HCT116 (cell line): Measurements from ENCODE around the gene KCTD10. TPM values are rescaled to one million over a fixed set of nuclear protein-coding genes. Genes with fewer than 3 reads are reported as not detected.

Experiments used
- ATAC-seq: fragments of 200-7000 bp; cut with Tn5 transposase; 2 replicates; pipeline ENCODE4 v1.9.1; 2020; ENCODE audit warnings: mild to moderate bottlenecking, moderate library complexity
- BruUV-seq: library from RNA; stranded (reverse); fragments of 400-500 nt; replicated peaks from 2 replicates; lab custom pipeline; 2021; lab: Mats Ljungman, UMichigan
- CTCF ChIA-PET: fragments of 300-600 bp; sonication (Branson Sonifier 250); formaldehyde crosslinking; loops from one replicate; lab custom pipeline; 2021; ENCODE audit warnings: antibody characterized with exemption; lab: Charles Lee
- POLR2A ChIA-PET: fragments of 300-600, 350-600 bp; sonication (Branson Sonifier 250); formaldehyde crosslinking; loops from one replicate; lab custom pipeline; 2021; ENCODE audit warnings: antibody characterized with exemption; lab: Charles Lee
- RAD21 ChIA-PET, 2 experiments: fragments of 300-600 bp; sonication (Branson Sonifier 250); formaldehyde crosslinking; loops; one replicate each; lab custom pipeline; 2023; ENCODE audit warnings: low total read pairs in 2 of 2; ENCODE audit not compliant: uncharacterized antibody in 2 of 2, unreplicated experiment in 2 of 2, low non-redundant PET in 1 of 2; lab: Charles Lee
- DNase-seq: peaks from one replicate; pipeline ENCODE4 v3.0.0-alpha.2; 2010; ENCODE audit warnings: low read depth, low spot score
- H2AFZ ChIP-seq: fragments of 200-600 bp; shearing (Covaris generic), sonication (generic); 2 replicates; pipeline ENCODE4 v1.6.1; 2017; ENCODE audit warnings: low read depth, mixed run types, mixed read lengths, antibody characterized with exemption, low read length; ENCODE audit not compliant: poor library complexity, severe bottlenecking
- H3K27ac ChIP-seq: 2 replicates; pipeline ENCODE4 v1.5.1; 2012; ENCODE audit warnings: low read depth, low read length
- H3K27me3 ChIP-seq: fragments of 200-600 bp; sonication (generic); 2 replicates; pipeline ENCODE4 v1.6.1; 2016; ENCODE audit warnings: mixed run types, low read length, mixed read lengths; ENCODE audit not compliant: insufficient read depth
- H3K36me3 ChIP-seq, 2 experiments: fragments of 200-500 bp in 1 of 2; fragments of 200-600 bp in 1 of 2; sonication (Bioruptor generic) in 1 of 2; sonication (generic) in 1 of 2; 2 replicates each; pipeline versions ENCODE4 v1.5.1 to v1.6.1; 2014 to 2016; ENCODE audit warnings: low read length in 2 of 2, inconsistent platforms in 1 of 2, mixed read lengths in 1 of 2, mixed run types in 1 of 2; ENCODE audit not compliant: insufficient read depth in 2 of 2, control insufficient read depth in 1 of 2
- H3K4me1 ChIP-seq, 2 experiments: fragments of 200-600 bp in 1 of 2; sonication (generic) in 1 of 2; 2 replicates each; pipeline versions ENCODE4 v1.5.1 to v1.6.1; 2012 to 2017; ENCODE audit warnings: low read length in 2 of 2, inconsistent platforms in 1 of 2, mild to moderate bottlenecking in 1 of 2, mixed read lengths in 1 of 2, mixed run types in 1 of 2, moderate library complexity in 1 of 2; ENCODE audit not compliant: insufficient read depth in 2 of 2, control insufficient read depth in 1 of 2
- H3K4me2 ChIP-seq: fragments of 200-600 bp; sonication (generic); 2 replicates; pipeline ENCODE4 v1.6.1; 2017; ENCODE audit warnings: mixed run types, low read length, mixed read lengths
- H3K4me3 ChIP-seq, 2 experiments: fragments of 200-600 bp in 1 of 2; sonication (generic) in 1 of 2; replicated peaks in 1 of 2; 2 replicates each; pipeline ENCODE4 v1.5.1; 2011 to 2016; ENCODE audit warnings: low read length in 2 of 2, control low read depth in 1 of 2, low read depth in 1 of 2, mild to moderate bottlenecking in 1 of 2, mixed read lengths in 1 of 2, mixed run types in 1 of 2
- H3K79me2 ChIP-seq: fragments of 200-600 bp; sonication (generic); 2 replicates; pipeline ENCODE4 v1.6.1; 2017; ENCODE audit warnings: mild to moderate bottlenecking, mixed run types, low read length, moderate library complexity, mixed read lengths; ENCODE audit not compliant: insufficient read depth
- H3K9ac ChIP-seq: fragments of 200-600 bp; sonication (generic); 2 replicates; pipeline ENCODE4 v1.6.1; 2016; ENCODE audit warnings: low read length, mixed read lengths
- H3K9me2 ChIP-seq: fragments of 200-600 bp; sonication (generic), shearing (Covaris generic); 2 replicates; pipeline ENCODE4 v1.6.1; 2017; ENCODE audit warnings: mixed run types, mild to moderate bottlenecking, moderate library complexity; ENCODE audit not compliant: insufficient read depth
- H3K9me3 ChIP-seq, 2 experiments: fragments of 200-500 bp in 1 of 2; fragments of 200-600 bp in 1 of 2; sonication (Bioruptor generic) in 1 of 2; sonication (generic) in 1 of 2; 2 replicates each; pipeline ENCODE4 v1.6.1; 2014 to 2017; ENCODE audit warnings: low read length in 2 of 2, mixed read lengths in 2 of 2, inconsistent platforms in 1 of 2, low read depth in 1 of 2, mild to moderate bottlenecking in 1 of 2, mixed run types in 1 of 2, moderate library complexity in 1 of 2; ENCODE audit not compliant: control insufficient read depth in 1 of 2, insufficient read depth in 1 of 2
- H4K20me1 ChIP-seq: fragments of 200-600 bp; sonication (generic), shearing (Covaris generic); 2 replicates; pipeline ENCODE4 v1.6.1; 2017; ENCODE audit warnings: mixed run types, mild to moderate bottlenecking, moderate library complexity; ENCODE audit not compliant: insufficient read depth
- EGR1 ChIP-seq: IDR thresholded peaks from 2 replicates; pipeline ENCODE4 v1.6.1; 2012; ENCODE audit warnings: low read depth
- FOSL1 ChIP-seq: IDR thresholded peaks from 2 replicates; pipeline ENCODE4 v1.6.1; 2012; ENCODE audit warnings: low read depth
- POLR2A ChIP-seq: IDR thresholded peaks from 2 replicates; pipeline ENCODE4 v1.7.0; 2011; ENCODE audit warnings: borderline replicate concordance; ENCODE audit not compliant: insufficient read depth, insufficient read length; ENCODE audit errors: extremely low read depth
- RAD21 ChIP-seq: IDR thresholded peaks from 2 replicates; pipeline ENCODE4 v1.6.1; 2012; ENCODE audit warnings: low read depth, mild to moderate bottlenecking
- SIN3A ChIP-seq: IDR thresholded peaks from 2 replicates; pipeline ENCODE4 v1.6.1; 2012; ENCODE audit warnings: low read depth
- SP1 ChIP-seq: IDR thresholded peaks from 2 replicates; pipeline ENCODE4 v1.6.1; 2012; ENCODE audit warnings: low read depth
- TCF7L2 ChIP-seq: IDR thresholded peaks from 2 replicates; pipeline ENCODE4 v1.7.0; 2011; ENCODE audit warnings: borderline replicate concordance, inconsistent platforms; ENCODE audit not compliant: insufficient read depth, insufficient read length; ENCODE audit errors: extremely low read depth
- YY1 ChIP-seq: IDR thresholded peaks from 2 replicates; pipeline ENCODE4 v1.6.1; 2011; ENCODE audit warnings: low read length, low read depth, moderate library complexity, mild to moderate bottlenecking; ENCODE audit not compliant: insufficient replicate concordance; ENCODE audit errors: extremely low read depth
- ZNF274 ChIP-seq: fragments of 200-500 bp; sonication (Bioruptor generic); IDR thresholded peaks from 2 replicates; pipeline ENCODE4 v1.6.1; 2014; ENCODE audit warnings: mild to moderate bottlenecking, low read depth, low read length, inconsistent platforms
- intact Hi-C: fragments of 100-400 bp; cut with micrococcal nuclease; formaldehyde crosslinking; loops from 2 replicates; pipeline ENCODE4 v1.10.0; 2022
- total RNA-seq: library from RNA; stranded (reverse); gene quantifications from one replicate; pipeline ENCODE4 v1.2.1, GENCODE V29; 2021; ENCODE audit not compliant: unreplicated experiment
- TF ChIP-seq, protein P1 (sequence below): IDR thresholded peaks from 2 replicates; pipeline ENCODE4 v1.6.1; 2011; ENCODE audit warnings: mild to moderate bottlenecking, low read length, moderate library complexity; ENCODE audit not compliant: insufficient replicate concordance; ENCODE audit errors: extremely low read depth
- TF ChIP-seq, protein P2 (sequence below): IDR thresholded peaks from 2 replicates; pipeline ENCODE4 v1.6.1; 2012
- TF ChIP-seq, protein P3 (sequence below): IDR thresholded peaks from 2 replicates; pipeline ENCODE4 v1.6.1; 2012; ENCODE audit warnings: low read depth
- TF ChIP-seq, protein P4 (sequence below): IDR thresholded peaks from 2 replicates; pipeline ENCODE4 v1.6.1; 2012

KCTD10 gene
- total RNA-seq, 1 experiment from 2014 or later, result 34.7 TPM

DNA sequence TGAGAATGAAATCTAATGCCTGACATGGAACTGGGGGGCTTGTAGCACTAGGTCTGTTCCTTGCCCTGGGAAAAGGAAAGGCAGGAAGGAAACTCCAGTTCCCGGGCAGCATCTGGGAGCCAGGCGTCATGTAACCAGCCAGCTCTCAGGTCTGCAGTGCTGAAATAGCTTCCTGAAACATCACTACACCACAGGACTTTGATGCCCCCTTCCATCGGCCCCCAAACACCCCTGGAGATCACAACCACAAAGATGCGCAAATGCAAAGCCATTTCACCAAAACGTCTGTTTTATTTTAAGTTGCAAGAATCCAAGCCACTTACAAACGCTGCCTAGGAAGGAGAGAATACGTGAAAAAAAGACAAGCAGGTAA, 40.9 kb downstream of the KCTD10 start (continued):
- TF ChIP-seq, protein P1, sequence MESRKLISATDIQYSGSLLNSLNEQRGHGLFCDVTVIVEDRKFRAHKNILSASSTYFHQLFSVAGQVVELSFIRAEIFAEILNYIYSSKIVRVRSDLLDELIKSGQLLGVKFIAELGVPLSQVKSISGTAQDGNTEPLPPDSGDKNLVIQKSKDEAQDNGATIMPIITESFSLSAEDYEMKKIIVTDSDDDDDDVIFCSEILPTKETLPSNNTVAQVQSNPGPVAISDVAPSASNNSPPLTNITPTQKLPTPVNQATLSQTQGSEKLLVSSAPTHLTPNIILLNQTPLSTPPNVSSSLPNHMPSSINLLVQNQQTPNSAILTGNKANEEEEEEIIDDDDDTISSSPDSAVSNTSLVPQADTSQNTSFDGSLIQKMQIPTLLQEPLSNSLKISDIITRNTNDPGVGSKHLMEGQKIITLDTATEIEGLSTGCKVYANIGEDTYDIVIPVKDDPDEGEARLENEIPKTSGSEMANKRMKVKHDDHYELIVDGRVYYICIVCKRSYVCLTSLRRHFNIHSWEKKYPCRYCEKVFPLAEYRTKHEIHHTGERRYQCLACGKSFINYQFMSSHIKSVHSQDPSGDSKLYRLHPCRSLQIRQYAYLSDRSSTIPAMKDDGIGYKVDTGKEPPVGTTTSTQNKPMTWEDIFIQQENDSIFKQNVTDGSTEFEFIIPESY, result no peak
- no peak for TF ChIP-seq FOSL1

DNA sequence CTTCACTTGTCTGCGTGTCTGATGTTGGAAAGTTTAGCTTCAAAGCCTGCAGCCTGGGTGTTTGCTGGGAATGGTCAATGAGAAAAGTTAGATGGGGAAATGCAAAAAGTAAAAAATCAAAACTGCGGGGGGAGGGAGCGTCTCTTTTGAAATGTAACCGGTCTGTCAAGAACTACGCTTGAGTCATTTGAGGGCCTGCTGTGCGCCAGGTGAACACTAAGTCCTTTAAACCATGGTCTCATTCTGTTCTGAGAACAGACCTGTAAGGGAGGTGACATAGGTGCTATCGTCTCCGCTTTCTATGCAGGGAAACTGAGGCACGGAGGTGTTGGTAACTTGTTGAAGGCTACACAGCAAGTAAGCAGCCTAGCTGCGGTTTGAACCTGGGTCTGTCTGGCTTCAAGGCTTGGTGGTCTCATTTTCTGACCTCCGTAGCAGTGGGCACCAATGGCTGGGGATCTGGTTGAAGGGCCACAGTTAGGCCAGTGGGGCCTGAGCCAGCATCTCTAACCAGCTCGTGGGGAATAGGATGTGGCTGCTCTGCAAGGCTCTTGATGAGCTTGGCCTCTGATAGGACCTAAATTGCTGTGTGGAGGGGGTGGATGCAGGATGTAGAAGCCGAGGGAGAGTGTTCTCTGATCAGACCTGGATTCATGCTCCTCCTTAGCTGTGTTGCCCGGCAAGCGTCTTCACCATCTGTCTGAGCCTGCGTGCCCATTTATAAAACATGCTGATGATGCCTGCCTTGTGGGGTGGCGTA, 41.5 kb downstream of the KCTD10 start:
- Histone ChIP-seq H3K27ac (no peak overlapping the region), H3K27me3 (no peaks in the 10 kb centered on the region), H3K36me3 (no peaks in the 10 kb centered on the region), H3K9me3 (no peaks in the 10 kb centered on the region), H3K9me2 (no peaks in the 10 kb centered on the region), H3K4me2 (no peak overlapping the region), H2AFZ (no peak overlapping the region), H4K20me1 (no peaks in the 10 kb centered on the region), H3K4me3 (no peak overlapping the region), H3K4me1 (peaks cover 0 to 8% of the 10 kb centered on the region in 2 experiments; a peak in 2 of 4 replicates), H3K79me2 (no peaks in the 10 kb centered on the region), H3K9ac (no peak overlapping the region)
- ATAC-seq (no peak), DNase-seq (no peak)
- intact Hi-C loops, result no loop called here
- POLR2A ChIA-PET, result no interaction called here
- BruUV-seq, result no TSS peak
- RAD21 ChIA-PET, result no interaction called here
- CTCF ChIA-PET, result interaction anchor here (1.8 kb wide), 1 partner anchor 10 kb away, joined by 6 read pairs; no protein-coding TSS in a partner anchor
- TF ChIP-seq, protein P2, sequence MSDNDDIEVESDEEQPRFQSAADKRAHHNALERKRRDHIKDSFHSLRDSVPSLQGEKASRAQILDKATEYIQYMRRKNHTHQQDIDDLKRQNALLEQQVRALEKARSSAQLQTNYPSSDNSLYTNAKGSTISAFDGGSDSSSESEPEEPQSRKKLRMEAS, result no peak
- TF ChIP-seq EGR1 (no peak), YY1 (no peak), TCF7L2 (no peak), ZNF274 (no peak), RAD21 (no peak), POLR2A (no peak), FOSL1 (no peak), SIN3A (no peak), SP1 (no peak)
- TF ChIP-seq, protein P3, sequence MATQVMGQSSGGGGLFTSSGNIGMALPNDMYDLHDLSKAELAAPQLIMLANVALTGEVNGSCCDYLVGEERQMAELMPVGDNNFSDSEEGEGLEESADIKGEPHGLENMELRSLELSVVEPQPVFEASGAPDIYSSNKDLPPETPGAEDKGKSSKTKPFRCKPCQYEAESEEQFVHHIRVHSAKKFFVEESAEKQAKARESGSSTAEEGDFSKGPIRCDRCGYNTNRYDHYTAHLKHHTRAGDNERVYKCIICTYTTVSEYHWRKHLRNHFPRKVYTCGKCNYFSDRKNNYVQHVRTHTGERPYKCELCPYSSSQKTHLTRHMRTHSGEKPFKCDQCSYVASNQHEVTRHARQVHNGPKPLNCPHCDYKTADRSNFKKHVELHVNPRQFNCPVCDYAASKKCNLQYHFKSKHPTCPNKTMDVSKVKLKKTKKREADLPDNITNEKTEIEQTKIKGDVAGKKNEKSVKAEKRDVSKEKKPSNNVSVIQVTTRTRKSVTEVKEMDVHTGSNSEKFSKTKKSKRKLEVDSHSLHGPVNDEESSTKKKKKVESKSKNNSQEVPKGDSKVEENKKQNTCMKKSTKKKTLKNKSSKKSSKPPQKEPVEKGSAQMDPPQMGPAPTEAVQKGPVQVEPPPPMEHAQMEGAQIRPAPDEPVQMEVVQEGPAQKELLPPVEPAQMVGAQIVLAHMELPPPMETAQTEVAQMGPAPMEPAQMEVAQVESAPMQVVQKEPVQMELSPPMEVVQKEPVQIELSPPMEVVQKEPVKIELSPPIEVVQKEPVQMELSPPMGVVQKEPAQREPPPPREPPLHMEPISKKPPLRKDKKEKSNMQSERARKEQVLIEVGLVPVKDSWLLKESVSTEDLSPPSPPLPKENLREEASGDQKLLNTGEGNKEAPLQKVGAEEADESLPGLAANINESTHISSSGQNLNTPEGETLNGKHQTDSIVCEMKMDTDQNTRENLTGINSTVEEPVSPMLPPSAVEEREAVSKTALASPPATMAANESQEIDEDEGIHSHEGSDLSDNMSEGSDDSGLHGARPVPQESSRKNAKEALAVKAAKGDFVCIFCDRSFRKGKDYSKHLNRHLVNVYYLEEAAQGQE, result no peak
- TF ChIP-seq, protein P1, result no peak
- TF ChIP-seq, protein P4, sequence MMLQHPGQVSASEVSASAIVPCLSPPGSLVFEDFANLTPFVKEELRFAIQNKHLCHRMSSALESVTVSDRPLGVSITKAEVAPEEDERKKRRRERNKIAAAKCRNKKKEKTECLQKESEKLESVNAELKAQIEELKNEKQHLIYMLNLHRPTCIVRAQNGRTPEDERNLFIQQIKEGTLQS, result no peak
